GM21528 (cell line): ENCODE measurements around the gene ERLIN1.
A peak's percentile ranks its signal among the peaks of the same experiment; 100 is the strongest.

Experiments
- ATAC-seq: cut with Tn5 transposase; IDR thresholded peaks from one replicate; pipeline ENCODE4 v1.9.1; 2021; ENCODE audit warnings: mild to moderate bottlenecking, moderate library complexity; ENCODE audit not compliant: unreplicated experiment, low FRiP score

ERLIN1 gene

DNA sequence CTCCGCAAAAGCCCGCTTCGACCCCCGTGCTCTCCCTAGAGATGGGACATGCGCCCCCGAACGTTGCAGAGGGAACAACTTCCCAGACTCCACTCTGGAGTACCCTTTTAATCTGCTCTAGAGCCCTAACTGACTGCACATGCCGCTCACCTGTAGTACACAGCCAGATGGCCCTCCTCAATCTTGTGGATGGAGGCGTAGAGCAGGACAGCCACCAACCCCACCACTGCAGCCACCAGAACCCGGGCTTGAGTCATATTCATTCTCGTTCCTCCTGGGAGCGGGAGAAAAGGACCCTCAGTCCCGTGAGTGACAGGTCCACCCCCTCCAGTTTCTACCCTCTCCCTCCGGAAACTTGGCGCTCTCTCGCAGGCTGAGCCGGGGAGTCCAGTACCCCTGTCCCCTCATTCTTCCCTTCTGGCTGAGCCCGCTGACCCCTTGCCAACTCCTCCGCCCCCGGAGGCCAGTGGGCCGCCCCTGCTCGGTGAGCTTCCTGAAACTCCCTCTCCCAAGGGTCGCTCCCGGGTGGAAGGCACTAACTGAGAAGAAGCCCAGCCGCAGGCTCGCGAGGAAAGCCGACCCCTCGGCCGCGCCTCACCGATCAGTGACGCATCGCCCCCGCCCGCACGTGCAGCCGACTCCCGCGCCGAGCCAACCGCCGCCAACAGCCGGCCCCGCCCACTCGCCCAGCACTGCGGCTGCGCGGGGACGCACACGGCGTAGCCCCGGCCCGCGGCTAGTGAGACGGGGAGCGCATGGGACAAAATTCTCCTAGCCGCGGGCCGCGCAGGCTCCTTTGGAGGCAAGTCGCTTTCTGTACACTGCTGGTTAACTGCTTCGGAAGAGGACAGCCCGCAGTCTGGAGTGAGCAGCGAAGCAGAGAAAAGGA is at the start of gene ERLIN1:
Gene ERLIN1, minus strand, starts transcription at position 666 of the 889 bp plus-strand sequence. Its CDS starts 403 bp downstream, at position 263.
- peak; percentile 83 for ATAC-seq

DNA sequence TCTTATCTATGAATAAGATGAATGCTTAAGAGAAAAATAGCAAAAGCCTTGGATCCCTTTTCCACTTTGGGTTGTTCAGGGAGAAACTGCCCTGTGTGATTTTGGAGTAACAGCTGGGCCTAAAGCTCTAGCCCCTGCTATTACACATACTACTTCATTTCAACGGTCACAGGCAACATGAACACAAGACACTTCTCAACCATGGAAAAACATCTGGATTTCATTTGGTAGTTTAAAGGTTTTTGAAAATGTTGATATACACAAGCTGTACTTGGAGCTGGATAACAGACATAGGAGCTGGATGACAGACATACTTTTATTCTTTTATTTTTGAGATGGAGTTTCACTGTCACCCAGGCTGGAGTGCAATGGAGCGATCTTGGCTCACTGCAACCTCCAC is 46.3 kb upstream of the ERLIN1 start:
- ATAC-seq = no peak

DNA sequence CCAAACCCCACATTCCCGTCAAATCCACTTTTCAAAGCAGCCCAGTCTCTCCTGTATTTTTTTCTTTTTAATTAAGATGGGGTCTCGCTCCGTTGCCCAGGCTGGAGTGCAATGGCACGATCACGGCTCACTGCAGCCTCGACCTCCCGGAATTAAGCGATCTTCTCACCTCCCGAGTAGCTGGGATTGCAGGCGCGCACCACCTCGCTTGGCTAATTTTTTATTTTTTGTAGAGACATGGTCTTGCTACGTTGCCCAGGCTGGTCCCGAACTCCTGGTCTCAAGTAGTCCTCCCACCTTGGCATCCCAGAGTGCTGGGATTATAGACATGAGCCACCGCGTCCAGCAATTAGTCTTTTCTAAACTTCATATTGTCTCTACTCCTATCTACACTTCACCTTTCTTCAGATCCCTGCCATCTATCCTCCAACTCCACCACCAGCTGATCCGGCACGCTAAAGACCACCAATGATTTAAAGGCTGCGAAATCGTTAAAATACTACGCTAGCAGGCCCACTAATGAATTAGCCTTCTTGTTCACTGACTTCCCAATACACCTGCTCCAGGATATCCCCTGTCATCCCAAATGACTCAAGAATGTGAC is 44.1 kb upstream of the ERLIN1 start:
- ATAC-seq = no peak

DNA sequence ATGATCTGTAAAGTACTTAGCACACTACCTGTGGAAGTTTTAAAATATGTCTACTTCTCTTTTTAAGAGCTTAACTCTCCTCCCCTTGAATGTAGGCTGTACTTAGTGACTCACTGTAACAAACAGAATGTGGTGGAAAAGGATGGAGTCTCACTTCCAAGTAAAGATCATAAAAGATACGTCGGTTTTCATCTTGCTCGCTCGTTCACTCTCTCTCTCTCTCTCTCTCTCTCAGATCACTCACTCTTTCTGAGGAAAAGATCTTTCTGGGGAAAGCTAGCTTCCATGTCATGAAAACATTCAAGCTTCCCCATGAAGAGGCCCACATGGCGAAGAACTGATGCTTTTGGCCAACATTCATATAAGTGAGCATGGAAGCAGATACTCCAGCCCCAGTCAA is 38.0 kb upstream of the ERLIN1 start:
- ATAC-seq = no peak

DNA sequence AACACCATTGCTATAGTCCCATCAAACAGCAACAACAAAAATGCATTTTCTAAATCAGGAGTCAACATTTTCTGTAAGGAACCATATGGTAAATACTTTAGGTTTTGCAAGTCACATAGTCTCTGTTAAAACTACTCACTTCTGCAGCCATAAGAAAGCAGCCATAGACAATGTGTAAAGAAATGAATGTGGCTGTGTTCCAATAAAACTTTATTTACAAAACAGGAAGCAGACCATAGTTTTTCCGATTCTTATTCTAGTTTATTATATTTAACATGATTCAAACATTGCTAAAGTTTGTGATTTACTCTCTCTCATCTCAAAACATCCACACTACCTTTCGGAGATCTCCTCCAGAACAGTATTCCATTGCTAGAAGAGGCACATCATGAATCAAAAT is 36.7 kb upstream of the ERLIN1 start:
- ATAC-seq = no peak

DNA sequence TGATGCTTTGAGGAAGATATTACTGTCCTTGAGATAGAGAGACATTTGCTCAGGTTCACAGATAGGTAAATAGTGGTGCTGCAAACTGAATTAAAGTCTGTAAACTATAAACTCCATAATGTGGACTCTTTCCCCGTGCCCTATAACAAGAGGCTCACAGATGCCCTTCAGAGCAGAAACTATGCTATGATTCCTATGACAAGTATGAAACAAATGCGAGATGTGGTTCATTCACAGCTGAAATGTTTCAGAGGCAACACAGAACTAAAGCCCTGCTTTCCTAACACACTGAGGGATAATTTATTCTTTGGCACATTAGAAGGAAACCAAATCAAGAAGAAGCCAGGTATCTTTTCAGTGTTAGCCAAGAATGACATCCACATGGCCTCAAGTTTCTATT is 30.2 kb upstream of the ERLIN1 start:
- no peak for ATAC-seq

DNA sequence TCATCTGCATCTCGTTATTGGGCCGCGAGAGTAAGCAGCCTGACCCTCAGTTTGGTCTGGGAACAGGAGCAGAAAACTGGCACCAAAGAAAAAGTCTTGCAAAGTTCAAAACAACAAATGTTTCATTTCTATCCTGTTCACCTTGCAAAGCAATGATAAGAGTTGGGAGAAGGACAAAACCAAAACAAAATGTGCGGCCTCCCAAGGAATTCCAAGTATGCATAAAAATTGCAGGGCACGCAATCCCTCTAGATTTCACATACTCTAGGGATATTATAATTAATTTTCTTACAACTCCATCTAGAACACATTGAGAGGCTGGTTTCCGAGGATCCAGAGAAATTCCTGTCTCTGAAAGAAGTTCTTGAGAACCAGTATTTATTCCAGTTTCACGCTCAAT is 23.5 kb upstream of the ERLIN1 start:
- no peak for ATAC-seq

DNA sequence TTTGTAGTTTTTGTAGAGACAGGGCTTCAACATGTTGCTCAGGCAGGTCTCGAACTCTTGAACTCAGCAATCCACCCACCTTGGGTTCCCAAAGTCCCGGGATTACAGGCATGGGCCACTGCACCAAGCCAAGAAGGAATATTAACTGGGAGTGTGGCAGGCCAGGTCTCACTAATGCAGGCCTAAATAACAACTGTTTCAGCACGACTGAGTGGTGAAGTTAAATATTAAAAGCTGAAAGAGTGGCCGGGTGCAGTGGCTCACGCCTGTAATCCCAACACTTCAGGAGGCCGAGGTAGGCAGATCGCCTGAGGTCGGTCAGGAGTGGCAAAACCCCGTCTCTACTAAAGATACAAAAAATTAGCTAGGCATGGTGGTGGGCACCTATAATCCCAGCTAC is 22.4 kb upstream of the ERLIN1 start:
- ATAC-seq = no peak

DNA sequence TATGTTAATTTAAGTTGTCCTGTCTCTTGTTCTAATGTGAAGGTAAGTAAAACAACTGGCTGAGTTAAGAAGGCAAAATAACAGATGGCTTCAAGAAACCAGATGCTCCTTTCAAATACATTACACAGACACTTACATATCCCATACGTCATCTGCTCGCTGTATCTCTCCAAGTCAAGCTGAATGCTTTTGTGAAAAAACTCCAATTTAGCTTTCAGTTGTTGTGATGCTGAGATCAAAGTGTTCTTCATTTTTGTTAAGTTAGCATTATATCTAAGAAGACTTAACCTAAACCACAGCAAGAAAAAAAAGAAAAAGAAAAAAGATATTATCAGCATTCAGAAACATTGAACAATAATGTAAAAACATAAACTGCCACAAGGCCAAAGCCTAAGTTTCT is 18.5 kb upstream of the ERLIN1 start:
- no peak for ATAC-seq

DNA sequence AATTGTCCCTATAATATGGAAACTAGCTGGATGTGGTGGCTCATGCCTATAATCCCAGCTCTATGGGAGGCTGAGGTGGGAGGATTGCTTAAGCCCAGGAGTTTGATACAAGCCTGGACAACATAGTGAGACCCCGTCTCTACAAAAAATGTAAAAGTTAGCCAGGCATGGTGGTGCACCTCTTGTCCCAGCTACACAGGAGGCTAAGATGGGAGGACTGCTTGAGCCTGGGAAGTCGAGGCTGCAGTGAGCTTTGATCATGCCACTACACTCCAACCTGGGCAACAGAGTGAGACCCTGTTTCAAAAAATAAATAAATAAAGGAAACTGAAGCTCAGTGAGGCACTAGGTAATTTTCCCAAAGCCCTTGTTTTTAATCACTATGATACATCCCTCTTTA is 15.7 kb upstream of the ERLIN1 start:
- ATAC-seq = no peak

DNA sequence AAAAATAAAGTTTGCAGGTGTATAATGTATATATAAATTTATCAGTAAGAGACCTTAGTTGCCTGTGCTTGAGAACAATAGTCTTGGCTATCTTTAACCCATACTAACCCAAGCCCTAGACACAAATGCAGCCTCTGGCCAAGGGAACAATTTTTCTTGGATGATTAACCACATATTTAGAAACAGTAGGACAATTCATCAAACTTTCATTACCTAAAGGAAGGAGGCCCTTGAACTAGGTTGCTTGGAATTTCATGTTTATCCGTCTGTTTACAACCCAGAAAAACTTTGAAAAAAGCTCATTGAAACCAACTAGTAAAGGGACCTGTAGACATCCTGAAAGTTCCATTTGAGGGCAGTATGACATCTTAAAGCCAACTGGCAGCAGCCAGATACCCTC is 8.9 kb upstream of the ERLIN1 start:
- ATAC-seq = no peak

DNA sequence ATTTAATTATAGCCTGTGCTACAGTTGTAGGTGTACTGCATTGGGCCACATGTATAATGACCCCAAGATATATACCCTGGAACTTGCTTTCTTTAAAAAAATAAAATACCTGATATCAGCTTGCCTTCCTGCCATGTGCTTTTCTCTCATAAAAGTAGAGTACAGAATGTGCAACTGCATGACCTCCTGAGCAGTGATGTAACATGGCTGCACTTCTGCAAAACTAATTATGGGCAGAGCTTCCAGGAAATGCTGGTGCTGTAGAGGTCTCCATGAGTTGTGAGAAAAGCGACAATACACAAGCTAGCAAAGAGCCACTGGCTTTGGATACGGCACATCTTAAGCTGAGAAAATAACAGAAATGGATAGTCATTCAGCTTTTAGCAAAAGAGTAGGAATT is 6.5 kb upstream of the ERLIN1 start:
- no peak for ATAC-seq

DNA sequence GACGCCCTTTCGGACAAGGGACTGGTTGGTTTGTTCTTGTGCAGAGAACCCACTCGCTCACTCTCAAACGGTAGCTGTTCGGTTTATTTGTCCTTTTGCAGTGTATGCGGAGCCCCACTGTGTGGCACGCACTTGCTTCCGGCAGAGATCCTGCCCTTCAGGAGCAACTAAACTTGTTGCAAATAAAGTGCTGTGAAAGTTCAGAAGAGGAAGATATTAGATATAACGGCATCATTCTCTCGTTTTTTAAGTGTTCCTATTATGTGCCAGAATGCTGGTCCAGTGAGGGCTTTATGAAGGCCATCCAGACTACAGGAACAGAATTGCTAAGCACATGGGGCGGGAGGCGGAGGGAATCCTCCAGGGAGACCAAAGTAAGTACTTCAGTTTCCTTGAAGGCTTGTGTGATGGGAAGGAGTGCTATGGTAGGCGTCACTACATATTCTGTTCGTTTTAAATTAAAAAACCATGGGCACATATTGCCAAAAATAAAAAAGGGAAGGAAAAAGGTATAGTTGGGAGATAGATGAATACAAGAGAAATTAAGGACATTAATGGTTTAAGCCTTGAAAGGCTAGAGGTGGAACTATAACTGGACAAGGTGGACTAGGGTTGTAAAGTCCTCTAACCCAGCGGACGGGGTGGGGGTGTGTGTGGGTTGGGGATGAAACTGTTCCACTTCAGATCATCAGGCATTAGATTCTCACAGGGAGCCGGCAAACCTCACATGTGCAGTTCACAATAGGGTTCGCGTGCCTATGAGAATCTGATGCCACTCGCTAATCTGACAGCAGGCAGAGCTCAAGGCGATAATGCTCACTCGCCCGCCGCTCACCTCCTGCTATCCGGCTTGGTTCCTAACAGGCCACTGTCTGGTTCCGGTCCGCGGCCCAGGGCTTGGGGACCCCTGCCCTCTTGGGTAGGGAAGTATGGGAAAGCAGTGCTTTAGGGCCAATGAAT is 704 bp upstream of the ERLIN1 start:
- ATAC-seq = peak; percentile 44

DNA sequence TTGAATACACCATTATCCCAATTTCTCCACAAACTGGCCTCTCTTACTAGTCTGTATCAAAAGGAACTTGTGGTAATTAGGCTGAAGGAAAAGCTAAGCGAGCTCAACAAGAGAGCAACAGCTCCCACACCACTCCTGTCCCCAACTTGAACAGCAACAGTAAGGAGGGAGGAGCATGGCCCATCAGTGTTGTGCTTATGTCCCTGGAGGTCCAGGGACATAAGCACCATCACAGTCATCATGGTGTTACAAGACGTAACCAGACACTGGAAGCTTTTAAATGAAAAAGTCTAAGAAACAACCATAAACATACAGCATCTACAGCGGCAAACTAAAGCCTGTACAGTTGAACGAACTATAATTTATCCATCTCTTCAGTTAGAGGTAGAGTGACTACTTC is 989 bp downstream of the ERLIN1 start:
- no peak for ATAC-seq

DNA sequence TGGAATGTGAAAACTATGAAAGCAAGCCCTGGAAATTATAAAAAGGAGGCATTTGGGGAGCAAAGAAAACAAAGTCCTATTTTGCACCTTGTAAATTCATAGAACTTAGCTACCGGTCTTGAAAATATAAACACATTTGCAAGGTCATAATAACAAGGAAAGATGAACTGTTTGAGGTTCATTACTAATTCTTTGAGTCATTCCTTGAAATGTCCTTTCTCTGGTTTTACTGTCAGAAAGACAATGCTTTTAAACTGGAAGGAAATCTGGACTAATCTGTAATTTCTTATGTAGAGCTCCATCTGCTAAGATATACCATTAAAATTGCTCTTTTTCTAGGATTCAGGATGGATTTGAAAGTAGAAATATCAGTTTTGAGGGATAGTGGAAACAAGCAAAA is 1.4 kb downstream of the ERLIN1 start:
- no peak for ATAC-seq

DNA sequence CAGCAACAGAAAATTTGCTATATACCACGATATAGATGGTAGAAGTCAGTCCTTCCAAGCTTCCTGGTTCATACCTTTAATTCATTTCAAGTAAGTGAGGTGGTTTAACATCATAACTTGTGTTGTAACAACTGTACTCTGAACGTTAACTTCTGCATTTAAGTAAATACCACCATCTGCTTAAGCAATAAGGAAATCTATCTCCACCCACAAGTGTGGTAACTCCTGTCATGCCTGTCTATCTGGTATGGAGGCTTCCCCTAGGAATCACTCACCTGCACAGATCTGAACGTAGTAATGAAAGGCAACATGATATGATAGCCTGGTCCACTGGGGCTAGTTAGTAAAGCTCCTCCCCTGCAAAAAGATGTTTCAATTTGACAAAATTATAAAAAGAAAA is 2.3 kb downstream of the ERLIN1 start:
- no peak for ATAC-seq

DNA sequence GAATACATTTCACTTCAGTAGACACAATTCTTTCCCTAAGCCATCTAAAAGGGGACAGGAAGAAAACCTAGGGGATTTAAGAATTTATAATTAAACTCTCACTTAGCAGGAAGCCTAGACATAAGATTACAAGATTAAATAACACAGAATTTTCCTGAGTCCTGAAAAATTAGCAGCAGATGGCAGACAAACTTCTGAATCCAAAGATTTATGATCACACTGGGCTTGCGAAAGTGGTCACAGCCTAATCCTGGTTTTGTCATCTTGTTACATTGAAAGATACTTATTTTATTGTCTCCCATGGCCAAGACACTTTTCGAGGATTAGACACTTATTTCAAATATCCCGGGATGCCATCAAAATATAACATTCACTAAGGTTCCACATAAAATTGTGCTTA is 2.9 kb downstream of the ERLIN1 start:
- ATAC-seq = no peak

DNA sequence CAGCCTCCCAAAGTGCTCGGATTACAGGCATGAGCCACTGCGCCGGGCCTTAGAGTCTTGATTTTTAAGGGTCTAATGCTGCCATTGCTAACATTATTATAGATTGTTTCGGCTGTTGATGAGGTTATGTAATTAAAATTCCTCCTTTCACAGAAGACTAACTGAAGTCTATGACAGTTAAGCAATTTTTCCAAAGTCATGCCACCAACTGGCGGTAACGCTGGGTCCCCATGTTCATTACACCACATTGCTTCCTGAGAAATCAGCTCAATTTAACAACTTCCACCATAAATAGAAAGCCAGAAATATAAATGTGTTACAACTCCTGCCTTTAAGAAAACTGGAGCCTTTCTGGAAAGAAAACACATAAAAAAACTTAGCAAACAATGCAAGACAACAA is 3.5 kb downstream of the ERLIN1 start:
- ATAC-seq = no peak

DNA sequence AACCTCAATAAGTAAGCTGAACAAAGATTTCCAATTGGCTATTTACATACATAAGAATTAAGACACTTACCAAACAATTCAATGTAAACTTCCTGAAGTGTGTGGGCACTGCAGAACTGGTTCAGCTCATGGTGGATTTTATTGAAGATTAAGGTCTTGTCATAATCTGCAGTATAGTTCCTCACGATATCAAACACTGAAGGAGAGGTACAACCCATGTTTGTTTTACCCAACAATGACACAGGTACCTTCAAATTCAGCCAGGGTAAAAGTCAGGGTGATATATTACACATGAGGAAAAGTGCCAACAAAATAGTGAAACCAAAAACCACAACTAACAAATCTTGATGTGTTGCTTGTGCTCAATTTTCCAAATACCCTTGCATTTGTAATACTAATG is 10.0 kb downstream of the ERLIN1 start:
- no peak for ATAC-seq

DNA sequence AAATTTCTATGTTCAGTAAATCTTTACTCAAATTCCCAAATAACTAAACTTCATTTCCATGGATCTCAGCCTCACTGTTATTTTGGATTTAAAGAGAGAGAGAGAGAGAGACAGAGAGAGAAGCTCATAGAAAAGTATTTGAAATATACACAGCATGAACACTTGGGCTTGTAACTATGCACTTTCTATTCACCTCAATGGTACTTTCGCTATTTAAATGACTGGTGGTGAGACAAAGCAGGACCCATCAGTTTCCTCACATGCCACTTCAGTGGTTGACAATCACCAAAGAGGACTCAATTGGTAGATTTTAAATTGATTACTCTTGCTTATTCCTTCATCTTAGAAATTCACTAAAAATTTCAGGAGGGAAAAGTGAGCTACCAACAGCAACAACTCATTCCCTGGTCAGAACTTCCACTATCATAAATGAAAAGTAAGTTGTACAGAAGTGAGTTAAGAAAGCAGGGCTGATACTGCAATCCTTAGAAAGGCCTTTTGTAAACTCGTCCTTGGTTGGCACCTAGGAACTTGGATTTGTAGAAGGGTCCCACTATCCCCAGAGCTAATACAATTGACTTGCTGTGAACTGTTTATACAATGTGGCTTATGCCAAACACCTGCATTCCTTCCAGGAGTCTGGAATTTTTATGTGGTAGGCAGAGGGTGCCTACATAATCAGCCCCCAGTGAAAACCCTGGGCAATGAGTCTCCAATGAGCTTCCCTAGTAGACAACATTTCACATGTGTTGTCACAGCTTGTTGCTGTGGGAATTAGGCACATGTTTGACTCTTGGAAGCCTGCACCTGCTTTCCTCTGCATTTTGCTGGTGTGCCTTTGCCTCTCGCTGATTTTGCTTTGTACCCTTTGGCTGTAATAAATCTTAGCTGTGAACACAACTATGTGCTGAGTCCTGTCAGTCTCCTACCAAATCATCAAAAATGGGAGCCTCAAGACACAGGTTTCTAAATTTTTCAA is 10.8 kb downstream of the ERLIN1 start:
- ATAC-seq = no peak
